IMR-90 (cell line): Measurements from ENCODE around the gene DCP2. TPM values are rescaled to one million over a fixed set of nuclear protein-coding genes. Genes with fewer than 3 reads are reported as not detected.

ENCODE experiments used
- ATAC-seq: fragments of 200-7000 bp; cut with Tn5 transposase; 2 replicates; pipeline ENCODE4 v1.9.1; 2020; ENCODE audit warnings: low read depth, mild to moderate bottlenecking, moderate library complexity
- BruUV-seq: library from RNA; stranded (reverse); fragments of 400-500 nt; replicated peaks from 2 replicates; lab custom pipeline; 2021; lab: Mats Ljungman, UMichigan
- CTCF ChIA-PET: fragments of 300-600 bp; formaldehyde crosslinking; extraction: SDS; loops from one replicate; lab custom pipeline; 2021; ENCODE audit warnings: antibody characterized with exemption; lab: Yijun Ruan, JAX
- POLR2A ChIA-PET: fragments of 300-600 bp; sonication (Branson Sonifier 250); formaldehyde crosslinking; loops from one replicate; lab custom pipeline; 2022; ENCODE audit warnings: antibody characterized with exemption; ENCODE audit not compliant: unreplicated experiment; lab: Charles Lee
- DNase-seq: peaks from one replicate; pipeline ENCODE4 v3.0.0; 2013
- H2AFZ ChIP-seq: replicated peaks from 2 replicates; pipeline ENCODE3; 2013; ENCODE audit warnings: low read length, mild to moderate bottlenecking; ENCODE audit not compliant: poor library complexity
- H2AK5ac ChIP-seq: 2 replicates; pipeline ENCODE4 v1.6.1; 2013; ENCODE audit warnings: low read depth, low read length, inconsistent platforms
- H2AK9ac ChIP-seq: replicated peaks from 2 replicates; pipeline ENCODE3; 2013; ENCODE audit warnings: mild to moderate bottlenecking, low read depth, low read length, moderate library complexity; ENCODE audit not compliant: poor library complexity
- H2BK120ac ChIP-seq: 2 replicates; pipeline ENCODE4 v1.6.1; 2013; ENCODE audit warnings: low read depth, low read length, inconsistent platforms
- H2BK15ac ChIP-seq: 3 replicates; pipeline ENCODE4 v1.6.1; 2013; ENCODE audit warnings: low read depth, low read length, inconsistent platforms
- H2BK20ac ChIP-seq: 2 replicates; pipeline ENCODE4 v1.6.1; 2013; ENCODE audit warnings: low read depth, mild to moderate bottlenecking, inconsistent platforms, low read length, moderate library complexity
- H2BK5ac ChIP-seq: 2 replicates; pipeline ENCODE4 v1.6.1; 2013; ENCODE audit warnings: mild to moderate bottlenecking, low read depth, low read length, inconsistent platforms; ENCODE audit not compliant: poor library complexity, severe bottlenecking
- H3K14ac ChIP-seq: replicated peaks from 2 replicates; pipeline ENCODE4 v1.6.1; 2013; ENCODE audit warnings: low read depth, low read length, inconsistent platforms
- H3K18ac ChIP-seq: 2 replicates; pipeline ENCODE4 v1.6.1; 2013; ENCODE audit warnings: low read depth, low read length, control low read depth
- H3K23ac ChIP-seq: 2 replicates; pipeline ENCODE4 v1.6.1; 2013; ENCODE audit warnings: low read depth, low read length, inconsistent platforms
- H3K27ac ChIP-seq: 2 replicates; pipeline ENCODE4 v1.5.1; 2013; ENCODE audit warnings: mild to moderate bottlenecking, control low read depth, low read length; ENCODE audit not compliant: insufficient read depth
- H3K27me3 ChIP-seq: 2 replicates; pipeline ENCODE4 v1.6.1; 2013; ENCODE audit warnings: low read length; ENCODE audit not compliant: control insufficient read depth, insufficient read depth
- H3K36me3 ChIP-seq: 2 replicates; pipeline ENCODE4 v1.6.1; 2013; ENCODE audit warnings: low read length, mixed read lengths; ENCODE audit not compliant: control insufficient read depth, insufficient read depth
- H3K4ac ChIP-seq: 2 replicates; pipeline ENCODE4 v1.6.1; 2013; ENCODE audit warnings: low read depth, low read length, inconsistent platforms
- H3K4me1 ChIP-seq: 2 replicates; pipeline ENCODE4 v1.6.1; 2013; ENCODE audit warnings: low read length, mixed read lengths; ENCODE audit not compliant: control insufficient read depth, insufficient read depth
- H3K4me2 ChIP-seq: 2 replicates; pipeline ENCODE4 v1.6.1; 2013; ENCODE audit warnings: low read depth, mild to moderate bottlenecking, control low read depth, low read length, moderate library complexity
- H3K4me3 ChIP-seq: 2 replicates; pipeline ENCODE4 v1.5.1; 2013; ENCODE audit warnings: low read depth, mild to moderate bottlenecking, control low read depth, low read length, moderate library complexity; ENCODE audit not compliant: insufficient read depth
- H3K56ac ChIP-seq: 2 replicates; pipeline ENCODE4 v1.6.1; 2013; ENCODE audit warnings: low read length, inconsistent platforms; ENCODE audit not compliant: insufficient read depth; ENCODE audit errors: extremely low read depth
- H3K79me1 ChIP-seq, 2 experiments: 2 replicates each; pipeline ENCODE4 v1.6.1; 2013; ENCODE audit warnings: low read length in 2 of 2, inconsistent platforms in 1 of 2, low read depth in 1 of 2
- H3K9ac ChIP-seq: 2 replicates; pipeline ENCODE4 v1.6.1; 2013; ENCODE audit warnings: low read depth, low read length, control low read depth
- H3K9me1 ChIP-seq: 2 replicates; pipeline ENCODE4 v1.6.1; 2013; ENCODE audit warnings: low read length, inconsistent platforms; ENCODE audit not compliant: insufficient read depth
- H3K9me3 ChIP-seq: 2 replicates; pipeline ENCODE4 v1.6.1; 2013; ENCODE audit warnings: low read length; ENCODE audit not compliant: control insufficient read depth, insufficient read depth
- H4K20me1 ChIP-seq: 2 replicates; pipeline ENCODE4 v1.6.1; 2013; ENCODE audit warnings: low read length, inconsistent platforms; ENCODE audit not compliant: insufficient read depth
- H4K5ac ChIP-seq: 2 replicates; pipeline ENCODE4 v1.6.1; 2013; ENCODE audit warnings: mild to moderate bottlenecking, low read depth, low read length, control low read depth
- H4K8ac ChIP-seq, 2 experiments: 2 replicates each; pipeline ENCODE4 v1.6.1; 2013; ENCODE audit warnings: low read depth in 2 of 2, low read length in 2 of 2, control low read depth in 1 of 2, inconsistent platforms in 1 of 2
- H4K91ac ChIP-seq: 2 replicates; pipeline ENCODE4 v1.6.1; 2013; ENCODE audit warnings: low read depth, low read length, inconsistent platforms; ENCODE audit not compliant: insufficient read depth
- BHLHE40 ChIP-seq: fragments of 150-350 bp; IDR thresholded peaks from 2 replicates; pipeline ENCODE4 v1.6.1; 2016; ENCODE audit warnings: mild to moderate bottlenecking, low read depth, low read length
- CEBPB ChIP-seq: IDR thresholded peaks from 2 replicates; pipeline ENCODE4 v1.6.1; 2012; ENCODE audit warnings: low read depth, low read length, improper control_type of control experiment
- CHD1 ChIP-seq: IDR thresholded peaks from 2 replicates; pipeline ENCODE4 v1.6.1; 2012; ENCODE audit warnings: low read depth, low read length, improper control_type of control experiment
- MAZ ChIP-seq: IDR thresholded peaks from 2 replicates; pipeline ENCODE4 v1.6.1; 2012; ENCODE audit warnings: low read depth, mild to moderate bottlenecking, low read length, improper control_type of control experiment, moderate library complexity, borderline replicate concordance
- MXI1 ChIP-seq: IDR thresholded peaks from 2 replicates; pipeline ENCODE4 v1.6.1; 2012; ENCODE audit warnings: low read depth, mild to moderate bottlenecking, low read length, moderate library complexity, borderline replicate concordance
- POLR2A ChIP-seq: IDR thresholded peaks from 2 replicates; pipeline ENCODE4 v1.6.1; 2012; ENCODE audit warnings: mild to moderate bottlenecking, low read depth, low read length
- RAD21 ChIP-seq: IDR thresholded peaks from 2 replicates; pipeline ENCODE4 v1.6.1; 2012; ENCODE audit warnings: low read length, improper control_type of control experiment
- RCOR1 ChIP-seq: IDR thresholded peaks from 2 replicates; pipeline ENCODE4 v1.6.1; 2012; ENCODE audit warnings: mild to moderate bottlenecking, low read length, improper control_type of control experiment; ENCODE audit not compliant: insufficient replicate concordance
- WGBS, 2 experiments: methylation state at CpG; one replicate each; pipeline versions ENCODE4 v1.1.5 to v1.1.7; 2013; ENCODE audit warnings: missing lambda C conversion rate in 2 of 2; ENCODE audit not compliant: insufficient read length in 1 of 2; ENCODE audit errors: extremely low coverage in 2 of 2; 5-methylcytosine and 5-hydroxymethylcytosine counted together
- dilution Hi-C: fragments of 300-500 bp; cut with HindIII; formaldehyde crosslinking; loops from one replicate; pipeline ENCODE4 v1.14.3; 2018; ENCODE audit warnings: low sequenced_read_pairs; ENCODE audit not compliant: unreplicated experiment
- in situ Hi-C: fragments of 300-500 bp; cut with MboI; formaldehyde crosslinking; loops from 3 replicates; pipeline ENCODE4 v1.14.3; 2019; ENCODE audit warnings: low sequenced_read_pairs, inconsistent platforms, mixed read lengths
- intact Hi-C: fragments of 100-400 bp; cut with micrococcal nuclease; formaldehyde crosslinking; loops from 2 replicates; pipeline ENCODE4 v1.10.0; 2022
- polyA plus RNA-seq, 3 experiments: library from polyadenylated mRNA; depleted of rRNA; stranded (reverse); fragments of >200 nt; gene quantifications; 2 replicates each; pipeline ENCODE4 v1.2.3, GENCODE V29; 2012; ENCODE audit warnings: low replicate concordance in 1 of 3
- total RNA-seq: library from RNA; depleted of rRNA; stranded (reverse); fragments of >200 nt; gene quantifications from 2 replicates; pipeline ENCODE4 v1.2.3, GENCODE V29; 2012
- TF ChIP-seq, protein P1 (sequence below): fragments of 150-350 bp; IDR thresholded peaks from 2 replicates; pipeline ENCODE4 v1.6.1; 2017; ENCODE audit warnings: mild to moderate bottlenecking, antibody characterized with exemption, low read length, low read depth

The DCP2 gene
- total and polyA plus RNA-seq, 2 of the 4 experiments (the other 2 are of a cell fraction), result 6.9 to 18.6 TPM

GRCh38 chr5:113027431-113027830 lies 50.8 kb downstream of the DCP2 start:
- H3K27ac ChIP-seq, result no peak overlapping the region
- no peak overlapping the region for H4K8ac ChIP-seq
- dilution Hi-C loops, result no loop called here
- intact Hi-C loops, result no loop called here
- H3K9me3 ChIP-seq, result no peaks in the 10 kb centered on the region
- no peak overlapping the region for H4K5ac ChIP-seq
- no peak for TF ChIP-seq MXI1
- no peak for TF ChIP-seq CEBPB
- TF ChIP-seq, protein P1, sequence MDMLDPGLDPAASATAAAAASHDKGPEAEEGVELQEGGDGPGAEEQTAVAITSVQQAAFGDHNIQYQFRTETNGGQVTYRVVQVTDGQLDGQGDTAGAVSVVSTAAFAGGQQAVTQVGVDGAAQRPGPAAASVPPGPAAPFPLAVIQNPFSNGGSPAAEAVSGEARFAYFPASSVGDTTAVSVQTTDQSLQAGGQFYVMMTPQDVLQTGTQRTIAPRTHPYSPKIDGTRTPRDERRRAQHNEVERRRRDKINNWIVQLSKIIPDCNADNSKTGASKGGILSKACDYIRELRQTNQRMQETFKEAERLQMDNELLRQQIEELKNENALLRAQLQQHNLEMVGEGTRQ, result no peak
- TF ChIP-seq POLR2A, result no peak
- TF ChIP-seq RAD21, result no peak
- no peak for TF ChIP-seq MAZ
- TF ChIP-seq CHD1, result no peak
- no peak for TF ChIP-seq BHLHE40
- no peak for TF ChIP-seq RCOR1
- H2BK5ac ChIP-seq, result no peak overlapping the region
- H3K9ac ChIP-seq, result no peak overlapping the region
- no peak overlapping the region for H2AK9ac ChIP-seq
- no peak overlapping the region for H2AFZ ChIP-seq
- H3K9me1 ChIP-seq, result peaks cover 17% of the 10 kb centered on the region
- H3K4me2 ChIP-seq, result no peak overlapping the region
- H2BK120ac ChIP-seq, result no peak overlapping the region
- no peak overlapping the region for H3K14ac ChIP-seq
- no peak overlapping the region for H3K4me3 ChIP-seq
- H2BK15ac ChIP-seq, result no peak overlapping the region
- ATAC-seq (no peak), DNase-seq (no peak)
- peaks cover 2% of the 10 kb centered on the region; the same call in 1 of the 2 replicates for H3K4me1 ChIP-seq
- H3K36me3 ChIP-seq, result peaks cover 31% of the 10 kb centered on the region
- H4K20me1 ChIP-seq, result no peaks in the 10 kb centered on the region
- no peak overlapping the region for H3K18ac ChIP-seq
- no peaks in the 10 kb centered on the region for H3K27me3 ChIP-seq
- H3K4ac ChIP-seq, result no peak overlapping the region
- BruUV-seq, result no TSS peak
- peaks cover 13 to 21% of the 10 kb centered on the region in 2 experiments for H3K79me1 ChIP-seq
- no peak overlapping the region for H3K23ac ChIP-seq
- no peak overlapping the region for H3K56ac ChIP-seq
- POLR2A ChIA-PET, result no interaction called here
- in situ Hi-C loops, result no loop called here
- no peak overlapping the region for H2BK20ac ChIP-seq
- H2AK5ac ChIP-seq, result no peak overlapping the region
- CTCF ChIA-PET, result interaction anchor here (1.5 kb wide), 1 partner anchor 32 kb away, joined by 3 read pairs; no protein-coding TSS in a partner anchor
- H4K91ac ChIP-seq, result no peak overlapping the region
- WGBS, 2 experiments, result 100% methylated on average over 1 of the region's 5 CpGs; no CpG with 5 or more reads in 1 of the 2 experiments
